Adrenal gland (tissue), 12 donors: ENCODE results near the gene GRPEL1. TPM values are rescaled to one million over a fixed set of nuclear protein-coding genes. Genes with fewer than 3 reads are reported as not detected.

Experiments used
- DNase-seq, 7 donors: peaks; one replicate each; pipeline ENCODE4 v3.0.0-alpha.2; 2019 to 2020
- H3K27ac ChIP-seq, 5 donors: fragments of 200-600 bp; sonication (generic) in 4 of 5; 1 replicate in 3 of 5; 2 replicates in 2 of 5; pipeline versions ENCODE4 v1.5.1 to v1.8.0; 2016 to 2020; ENCODE audit warnings: mild to moderate bottlenecking in 1 of 5
- H3K27me3 ChIP-seq: fragments of 200-600 bp; 2 replicates; pipeline ENCODE4 v1.8.0; 2021
- H3K36me3 ChIP-seq, 2 donors: fragments of 200-600 bp; replicated peaks in 1 of 2; 1 replicate in 1 of 2; 2 replicates in 1 of 2; pipeline versions ENCODE4 v1.5.1 to v1.8.0; 2018 to 2022
- H3K4me1 ChIP-seq, 2 donors: fragments of 200-600 bp; replicated peaks in 1 of 2; 1 replicate in 1 of 2; 2 replicates in 1 of 2; pipeline versions ENCODE4 v1.5.1 to v1.8.0; 2018 to 2021
- H3K4me3 ChIP-seq, 4 donors: fragments of 200-600 bp; sonication (generic) in 3 of 4; one replicate each; pipeline ENCODE4 v1.5.1; 2016 to 2018
- H3K9me3 ChIP-seq, 3 donors: fragments of 200-600 bp; sonication (generic) in 1 of 3; replicated peaks in 1 of 3; 1 replicate in 2 of 3; 2 replicates in 1 of 3; pipeline versions ENCODE4 v1.5.1 to v1.8.0; 2016 to 2021
- CTCF ChIP-seq, 6 experiments: fragments of 450-650 bp in 4 of 6; fragments of 200-600 bp in 2 of 6; sonication (generic) in 1 of 6; IDR thresholded peaks; 1 replicate in 5 of 6; 2 replicates in 1 of 6; pipeline versions ENCODE4 v1.5.1 to v1.8.0; 2016 to 2021; ENCODE audit warnings: antibody characterized with exemption in 6 of 6, mild to moderate bottlenecking in 2 of 6, moderate library complexity in 1 of 6
- POLR2A ChIP-seq, 2 donors: fragments of 450-650 bp; IDR thresholded peaks; one replicate each; pipeline ENCODE4 v1.6.1; 2017; ENCODE audit warnings: antibody characterized with exemption in 2 of 2, mild to moderate bottlenecking in 2 of 2, moderate library complexity in 1 of 2
- WGBS, 4 donors: extraction: QIAGEN DNeasy Blood & Tissue Kit in 2 of 4; methylation state at CpG; one replicate each; pipeline versions ENCODE4 v1.1.5 to v1.1.7; 2013 to 2017; 5-methylcytosine and 5-hydroxymethylcytosine counted together
- intact Hi-C, 2 donors: fragments of 100-400 bp; cut with DNase I; formaldehyde crosslinking; loops; one replicate each; pipeline versions ENCODE4 v1.14.1 to v1.15.0; 2022 to 2023
- polyA plus RNA-seq, 3 donors: library from polyadenylated mRNA; stranded (reverse); fragments of 200-250 nt in 2 of 3; fragments of 350-450 nt in 1 of 3; fragmentation: Illumina TruSeq in 1 of 3; extraction: RNeasy Lipid Tissue Mini Kit (QIAGEN cat#74804) in 1 of 3; gene quantifications; one replicate each; pipeline ENCODE4 v1.2.3, GENCODE V29; 2013 to 2014
- total RNA-seq, 9 donors: library from RNA; depleted of rRNA in 4 of 9; stranded (reverse); fragments of >200 nt in 4 of 9; fragments of 120-200 nt in 1 of 9; fragmentation: NEBNext Ultra II Directional in 1 of 9; extraction: Animal tissue kit (Norgen Biotek cat#: 25700) in 1 of 9; gene quantifications; one replicate each; pipeline versions ENCODE4 v1.1.0 to v1.2.4, GENCODE V29; 2013 to 2023
- donor health status: healthy with polysubstance abuse.
- donor health status: Bipolar disorder and iron deficiency.
- donor health status: DM: yes; HTN: yes; CAD: no.
- donor health status: DM: no; HTN: no; CAD: no.
- donor health status: DM: no; HTN: no; CAD: no.
- donor health status: DM: yes; HTN: yes; CAD: no.

The GRPEL1 gene
- total and polyA plus RNA-seq, 12 donors: 35.8 to 439 (median 80.0) TPM

- no peak overlapping the region for H3K4me3 ChIP-seq
- H3K36me3 ChIP-seq: peaks cover 0 to 38% of the 10 kb centered on the region in 2 donors
- peaks cover 20 to 30% of the 10 kb centered on the region in 2 donors for H3K4me1 ChIP-seq
- TF ChIP-seq CTCF (IDR thresholded peaks at IDR 0.05) (no peak), POLR2A (IDR thresholded peaks at IDR 0.05) (no peak)
- intact Hi-C loops: no loop called here
- WGBS, 4 donors: 80 to 87% (median 84%) methylated on average over 26 to 31 of the region's 31 CpGs
- no peaks in the 10 kb centered on the region for H3K9me3 ChIP-seq
- no peak for DNase-seq
- H3K27me3 ChIP-seq: no peaks in the 10 kb centered on the region
- H3K27ac ChIP-seq: no peak overlapping the region
Observed at GRCh38 chr4:7055111-7055989, 12.5 kb downstream of the GRPEL1 start.

- TF ChIP-seq CTCF (IDR thresholded peaks at IDR 0.05) (no peak), POLR2A (IDR thresholded peaks at IDR 0.05) (no peak)
- WGBS, 4 donors: 96 to 97% (median 97%) methylated on average over 46 to 52 of the region's 52 CpGs
- peaks cover 29 to 41% of the 10 kb centered on the region in 2 donors for H3K4me1 ChIP-seq
- H3K9me3 ChIP-seq: no peaks in the 10 kb centered on the region
- H3K4me3 ChIP-seq: no peak overlapping the region
- H3K27me3 ChIP-seq: no peaks in the 10 kb centered on the region
- peaks cover 0 to 27% of the 10 kb centered on the region in 2 donors for H3K36me3 ChIP-seq
- no peak for DNase-seq
- peak overlapping the region in 1 of 5 donors; percentile 76 for H3K27ac ChIP-seq
- intact Hi-C loops: no loop called here
Observed at GRCh38 chr4:7054106-7054880, 13.6 kb downstream of the GRPEL1 start.

GRCh38 chr4:7052923-7053715 lies 14.7 kb downstream of the GRPEL1 start:
- Histone ChIP-seq H3K27ac (peak overlapping the region in 3 of 5 donors; percentile 76 to 82 (median 76)), H3K4me3 (no peak overlapping the region), H3K27me3 (no peaks in the 10 kb centered on the region), H3K36me3 (peaks cover 0 to 24% of the 10 kb centered on the region in 2 donors), H3K9me3 (no peaks in the 10 kb centered on the region), H3K4me1 (peaks cover 29 to 43% of the 10 kb centered on the region in 2 donors)
- TF ChIP-seq CTCF (IDR thresholded peaks at IDR 0.05) (no peak), POLR2A (IDR thresholded peaks at IDR 0.05) (no peak)
- 58 to 73% (median 69%) methylated on average over 12 to 20 of the region's 20 CpGs for WGBS, 4 donors
- DNase-seq: peak in 6 of 7 donors; percentile 52 to 72 (median 63)
- intact Hi-C loops: no loop called here
